Thyroid gland (tissue), 4 donors: ENCODE data around the gene LANCL1.

Experiments
- POLR2A ChIP-seq, 2 donors: fragments of 450-650 bp; IDR thresholded peaks; one replicate each; pipeline ENCODE4 v1.6.1; 2017; ENCODE audit warnings: antibody characterized with exemption in 2 of 2, mild to moderate bottlenecking in 2 of 2, moderate library complexity in 1 of 2
- TF ChIP-seq, protein P1 (sequence below), 6 experiments: fragments of 200-600 bp in 3 of 6; fragments of 450-650 bp in 3 of 6; sonication (generic) in 3 of 6; IDR thresholded peaks; one replicate each; pipeline ENCODE4 v1.5.1; 2016 to 2019; ENCODE audit warnings: antibody characterized with exemption in 6 of 6, mild to moderate bottlenecking in 2 of 6, inconsistent platforms in 1 of 6, moderate library complexity in 1 of 6

DNA sequence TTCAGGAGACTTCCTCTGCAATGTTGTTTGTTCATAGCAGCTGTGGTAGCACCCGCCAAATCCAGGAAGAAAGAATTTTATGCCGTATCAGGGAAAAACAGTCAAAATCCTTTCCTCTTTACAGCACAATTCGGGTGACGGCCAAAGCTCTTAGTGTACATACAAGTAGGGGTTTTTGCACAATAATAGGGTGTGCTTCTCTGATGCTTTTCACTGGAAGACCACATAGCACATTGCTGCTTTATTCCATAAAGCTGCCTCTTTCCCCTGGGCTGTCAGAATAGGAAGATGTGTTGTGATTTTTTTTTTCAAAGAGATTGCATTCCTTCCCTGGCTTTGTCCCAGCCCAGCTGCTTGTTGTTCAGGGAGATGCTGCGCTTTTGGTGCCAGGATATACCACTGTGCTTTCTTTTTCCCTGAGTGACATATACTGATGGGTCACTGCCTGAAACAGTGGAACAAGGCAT lies 27.2 kb upstream of the LANCL1 start:
- TF ChIP-seq, protein P1, sequence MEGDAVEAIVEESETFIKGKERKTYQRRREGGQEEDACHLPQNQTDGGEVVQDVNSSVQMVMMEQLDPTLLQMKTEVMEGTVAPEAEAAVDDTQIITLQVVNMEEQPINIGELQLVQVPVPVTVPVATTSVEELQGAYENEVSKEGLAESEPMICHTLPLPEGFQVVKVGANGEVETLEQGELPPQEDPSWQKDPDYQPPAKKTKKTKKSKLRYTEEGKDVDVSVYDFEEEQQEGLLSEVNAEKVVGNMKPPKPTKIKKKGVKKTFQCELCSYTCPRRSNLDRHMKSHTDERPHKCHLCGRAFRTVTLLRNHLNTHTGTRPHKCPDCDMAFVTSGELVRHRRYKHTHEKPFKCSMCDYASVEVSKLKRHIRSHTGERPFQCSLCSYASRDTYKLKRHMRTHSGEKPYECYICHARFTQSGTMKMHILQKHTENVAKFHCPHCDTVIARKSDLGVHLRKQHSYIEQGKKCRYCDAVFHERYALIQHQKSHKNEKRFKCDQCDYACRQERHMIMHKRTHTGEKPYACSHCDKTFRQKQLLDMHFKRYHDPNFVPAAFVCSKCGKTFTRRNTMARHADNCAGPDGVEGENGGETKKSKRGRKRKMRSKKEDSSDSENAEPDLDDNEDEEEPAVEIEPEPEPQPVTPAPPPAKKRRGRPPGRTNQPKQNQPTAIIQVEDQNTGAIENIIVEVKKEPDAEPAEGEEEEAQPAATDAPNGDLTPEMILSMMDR (IDR thresholded peaks at IDR 0.05), result no peak
- no peak for TF ChIP-seq POLR2A (IDR thresholded peaks at IDR 0.05)
